NT2/D1 (cell line): ENCODE data around the gene GMDS.

ENCODE experiments used
- SUZ12 ChIP-seq: IDR thresholded peaks from 2 replicates; pipeline ENCODE4 v1.6.1; 2011; ENCODE audit not compliant: insufficient read length, insufficient read depth; ENCODE audit errors: extremely low read depth
- YY1 ChIP-seq: IDR thresholded peaks from 2 replicates; pipeline ENCODE4 v1.6.1; 2011; ENCODE audit not compliant: insufficient read length, insufficient read depth

GRCh38 chr6:2073476-2073875 is 171.9 kb downstream of the GMDS start:
- TF ChIP-seq SUZ12 (no peak), YY1 (no peak)
